ENCODE data around the gene PRDM13.

Gene PRDM13

DNA sequence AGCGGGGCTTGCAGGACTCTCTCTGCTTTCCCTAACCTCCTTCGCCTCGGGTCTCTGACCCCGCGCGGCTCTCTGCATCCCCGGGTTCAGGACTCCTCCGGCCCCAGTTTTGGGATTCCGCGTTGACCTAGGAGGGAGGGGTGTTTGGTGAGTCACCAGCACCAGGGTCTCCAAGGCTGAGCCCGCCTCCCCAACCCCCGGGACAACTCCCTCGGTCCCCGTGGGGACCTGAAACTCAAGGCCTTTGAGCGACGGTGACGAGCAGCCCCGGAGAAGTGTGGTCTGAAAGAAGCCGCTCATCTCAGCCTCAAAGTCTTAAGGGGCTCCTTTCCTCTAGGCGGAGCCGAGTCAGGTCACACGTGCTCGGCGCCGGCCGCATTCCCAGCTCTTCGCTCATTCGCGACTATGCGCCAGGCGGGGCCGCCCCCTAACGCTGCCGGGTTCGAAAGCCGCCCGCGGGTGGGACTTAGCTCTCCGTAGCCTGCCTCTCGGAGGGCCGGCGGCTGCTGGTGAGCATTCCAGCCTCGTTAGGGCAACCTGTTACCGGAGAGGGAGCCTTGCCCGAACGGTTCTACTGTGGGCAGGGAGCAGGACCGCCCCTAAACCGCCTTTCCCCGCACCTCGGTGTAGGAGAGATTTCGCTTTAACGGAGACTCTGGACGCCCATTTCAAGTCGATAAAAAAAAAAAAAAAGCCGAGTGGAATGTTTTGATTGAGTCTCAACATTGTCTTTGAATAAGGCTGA lies 3.0 kb upstream of the PRDM13 start:
- DNase-seq (ENCODE audit: low read depth in 1 of 2, low spot score in 1 of 2): no peak

DNA sequence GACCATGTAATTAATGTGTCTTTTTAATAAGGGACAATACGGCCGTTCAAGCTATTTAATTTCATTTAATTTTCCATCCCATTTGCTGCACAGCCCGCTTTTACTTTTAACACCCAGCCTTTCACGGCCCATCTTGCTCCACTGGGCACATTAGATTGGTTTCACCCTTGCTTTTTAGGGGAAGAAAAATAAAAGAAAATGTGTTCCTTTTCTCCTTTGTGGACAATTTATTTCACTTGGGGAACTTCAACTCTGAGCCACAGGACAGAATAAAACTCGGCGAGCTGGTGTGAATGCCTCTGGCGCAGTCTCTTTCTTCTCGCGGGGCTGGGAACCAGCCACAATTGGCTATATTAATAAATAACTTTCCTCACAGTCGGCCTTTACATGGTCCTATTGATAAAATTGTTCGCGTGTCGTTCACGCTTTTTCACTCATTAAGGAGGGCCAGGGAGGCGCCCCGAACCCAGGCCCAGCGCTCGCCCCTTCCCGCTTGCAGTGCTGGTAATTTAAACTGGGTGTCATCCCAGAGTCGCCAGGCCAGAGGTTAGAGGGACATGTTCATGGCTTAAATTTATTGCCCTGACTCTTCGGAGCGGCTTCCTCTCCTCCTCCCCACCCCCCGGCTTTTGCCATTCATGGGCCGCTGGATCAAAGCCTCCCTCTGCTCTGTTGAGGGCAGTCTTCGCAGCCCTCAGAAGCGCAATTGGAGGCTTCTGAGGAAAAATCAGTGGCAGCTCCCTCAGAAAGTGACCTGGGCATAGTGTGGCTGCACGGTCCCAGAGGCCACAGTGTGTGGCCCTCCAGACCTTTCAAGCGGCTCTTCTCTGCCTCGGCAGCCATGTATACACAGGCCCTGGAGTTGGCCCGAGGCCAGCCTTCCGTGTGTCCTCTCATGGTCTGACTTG lies 2.2 kb upstream of the PRDM13 start:
- DNase-seq (ENCODE audit: low read depth in 1 of 2, low spot score in 1 of 2): no peak

DNA sequence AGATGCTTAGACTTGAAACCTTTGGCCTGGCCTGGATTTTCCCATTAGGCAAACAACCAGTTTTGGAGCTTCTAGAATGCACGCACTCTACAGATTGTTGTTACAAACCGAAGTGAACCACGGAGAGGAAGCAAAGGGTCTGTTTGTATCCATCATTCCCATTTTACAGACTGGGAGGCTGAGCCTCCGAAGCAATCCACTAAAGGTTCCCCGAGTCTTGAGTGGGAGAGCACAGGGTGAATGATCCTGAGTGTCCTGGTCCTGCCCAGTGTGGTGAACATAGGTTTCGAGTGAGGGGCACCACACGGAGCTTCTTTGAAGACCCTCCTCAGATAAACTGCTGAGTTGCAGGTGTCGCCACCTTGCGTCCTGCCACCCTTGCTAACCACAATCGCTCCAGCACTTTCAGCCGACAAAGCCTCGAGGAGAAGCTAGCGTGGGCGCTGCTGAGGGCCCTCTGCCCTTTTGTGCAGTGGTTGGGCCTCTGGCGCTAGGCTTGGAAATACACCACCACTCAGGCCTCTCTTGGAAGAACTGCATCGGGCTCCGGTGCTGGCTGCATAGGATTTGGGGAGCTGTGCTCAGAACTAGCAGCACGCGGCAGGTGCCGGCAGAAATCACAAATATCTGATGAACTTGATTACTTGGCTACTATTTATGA lies 1.4 kb upstream of the PRDM13 start:
- DNase-seq (ENCODE audit: low read depth in 1 of 2, low spot score in 1 of 2): no peak

GRCh38 chr6:99605911-99606655 lies 550 bp upstream of the PRDM13 start:
- no peak for DNase-seq (ENCODE audit: low read depth in 1 of 2, low spot score in 1 of 2)

DNA sequence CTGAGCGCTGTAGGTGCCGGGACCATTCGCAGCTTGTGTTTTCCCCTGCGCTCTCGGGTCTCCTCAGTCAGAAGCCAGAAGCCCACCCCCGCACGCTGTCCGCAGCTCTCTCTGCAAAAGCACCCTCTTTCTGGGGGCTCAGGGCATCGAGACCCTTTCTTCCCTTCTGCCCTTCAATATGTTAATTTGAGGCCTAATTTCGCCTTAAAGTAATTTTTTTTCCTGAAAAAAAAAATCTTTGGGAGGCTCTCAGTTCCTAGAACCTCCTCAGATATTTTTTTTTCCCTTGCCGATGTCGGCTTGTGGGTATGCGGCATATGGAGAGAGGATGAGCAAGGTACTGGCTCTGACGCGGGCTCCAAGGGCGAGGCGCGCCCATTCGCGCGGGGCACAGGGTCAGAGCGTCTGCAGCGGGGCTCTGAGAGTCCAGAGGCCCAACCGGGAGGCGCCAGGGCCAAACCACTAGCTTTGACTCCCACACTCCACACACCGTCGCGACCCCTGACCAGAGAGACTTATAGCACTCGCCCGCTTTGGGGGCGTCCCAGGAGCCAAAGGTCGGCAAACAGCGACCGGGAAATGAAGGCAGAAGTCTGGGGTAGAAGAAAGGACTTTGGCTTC lies 893 bp downstream of the PRDM13 start:
- DNase-seq (ENCODE audit: low read depth in 1 of 2, low spot score in 1 of 2): no peak

DNA sequence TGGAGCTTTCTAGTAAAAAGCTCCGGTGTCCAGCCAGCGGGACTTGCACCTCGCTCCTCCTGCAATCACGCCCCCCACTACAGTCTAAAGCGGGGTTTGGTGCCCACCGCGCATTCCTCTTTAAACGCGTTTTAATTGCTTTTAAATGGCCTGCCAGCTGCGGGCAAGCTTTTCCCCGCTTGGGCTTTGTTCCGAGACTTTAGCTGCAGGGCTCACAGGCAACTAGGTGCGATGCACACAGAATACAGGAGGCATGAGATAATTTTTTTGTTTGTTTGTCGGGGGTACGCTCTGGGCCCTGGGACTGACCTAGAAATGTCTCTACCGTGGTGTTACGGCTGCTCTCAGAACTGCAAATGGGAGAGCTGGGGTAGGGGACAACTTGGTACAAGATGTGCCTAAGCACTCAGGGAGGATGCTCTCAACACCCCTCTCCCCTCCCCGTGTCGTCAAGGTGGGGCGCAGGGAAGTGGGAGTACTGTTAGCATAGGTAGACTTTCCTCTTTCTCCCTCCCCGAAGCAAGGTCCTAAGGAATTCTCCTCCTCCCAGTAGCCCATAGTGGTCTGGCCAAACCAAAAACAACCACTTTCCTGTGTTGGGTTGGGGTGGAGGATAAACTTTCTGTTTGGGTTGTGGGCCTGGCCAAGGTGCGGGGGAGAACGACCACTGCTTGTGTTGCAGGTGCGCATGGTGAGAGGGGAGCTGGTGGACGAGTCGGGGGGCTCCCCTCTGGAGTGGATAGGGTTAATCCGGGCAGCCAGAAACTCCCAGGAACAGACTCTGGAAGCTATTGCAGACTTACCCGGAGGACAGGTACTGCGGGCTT lies 1.6 kb downstream of the PRDM13 start:
- DNase-seq (ENCODE audit: low read depth in 1 of 2, low spot score in 1 of 2): no peak

- DNase-seq (ENCODE audit: low read depth in 1 of 2, low spot score in 1 of 2): no peak
These were observed 2.4 kb downstream of the PRDM13 start for GRCh38 chr6:99608886-99609482.

- no peak for DNase-seq (ENCODE audit: low read depth in 1 of 2, low spot score in 1 of 2)
These were observed 3.4 kb downstream of the PRDM13 start for GRCh38 chr6:99609905-99610489.

GRCh38 chr6:99611148-99611547 lies 4.5 kb downstream of the PRDM13 start:
- no peak for DNase-seq (ENCODE audit: low read depth in 1 of 2, low spot score in 1 of 2)

DNA sequence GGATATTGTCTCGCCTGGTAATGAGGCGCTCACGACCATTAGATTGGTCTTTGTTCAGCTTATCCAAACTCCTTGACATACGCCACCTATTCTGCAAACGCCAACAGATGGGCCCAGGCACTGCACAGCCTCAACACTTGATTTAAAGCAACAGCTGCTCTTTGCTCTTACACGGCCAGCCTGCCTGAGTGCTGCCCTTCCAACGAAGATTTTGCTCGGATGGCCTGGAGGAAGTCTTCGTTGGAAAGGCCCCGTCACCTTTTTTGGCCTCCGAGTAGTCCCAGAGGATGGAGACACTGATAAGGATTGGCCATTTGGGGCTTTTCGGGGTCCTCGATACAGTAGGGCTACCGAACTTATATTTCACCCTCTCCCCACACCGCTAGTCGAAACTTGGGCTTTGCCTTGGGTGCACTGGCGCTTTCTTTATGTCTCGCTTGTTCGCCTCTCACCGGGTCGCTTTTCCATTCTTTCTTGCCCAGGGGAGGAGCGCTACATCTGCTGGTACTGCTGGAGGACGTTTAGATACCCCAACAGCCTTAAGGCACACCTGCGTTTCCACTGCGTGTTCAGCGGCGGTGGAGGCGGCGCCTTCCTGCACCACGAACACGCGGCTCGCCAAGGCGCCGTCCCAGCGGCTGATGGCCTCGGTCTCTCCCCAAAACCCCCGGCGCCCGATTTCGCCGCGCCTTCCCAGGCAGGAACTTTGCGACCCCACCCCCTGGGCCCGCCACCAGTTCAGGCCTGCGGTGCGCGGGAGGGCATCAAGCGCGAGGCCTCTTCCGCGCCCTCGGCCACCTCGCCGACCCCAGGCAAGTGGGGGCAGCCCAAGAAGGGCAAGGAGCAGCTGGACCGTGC lies 6.1 kb downstream of the PRDM13 start:
- DNase-seq (ENCODE audit: low read depth in 1 of 2, low spot score in 1 of 2): no peak

GRCh38 chr6:99613409-99613704 lies 6.7 kb downstream of the PRDM13 start:
- DNase-seq (ENCODE audit: low read depth in 1 of 2, low spot score in 1 of 2): no peak

- DNase-seq (ENCODE audit: low read depth in 1 of 2, low spot score in 1 of 2): no peak
These were observed 7.2 kb downstream of the PRDM13 start for GRCh38 chr6:99613705-99614429.

DNA sequence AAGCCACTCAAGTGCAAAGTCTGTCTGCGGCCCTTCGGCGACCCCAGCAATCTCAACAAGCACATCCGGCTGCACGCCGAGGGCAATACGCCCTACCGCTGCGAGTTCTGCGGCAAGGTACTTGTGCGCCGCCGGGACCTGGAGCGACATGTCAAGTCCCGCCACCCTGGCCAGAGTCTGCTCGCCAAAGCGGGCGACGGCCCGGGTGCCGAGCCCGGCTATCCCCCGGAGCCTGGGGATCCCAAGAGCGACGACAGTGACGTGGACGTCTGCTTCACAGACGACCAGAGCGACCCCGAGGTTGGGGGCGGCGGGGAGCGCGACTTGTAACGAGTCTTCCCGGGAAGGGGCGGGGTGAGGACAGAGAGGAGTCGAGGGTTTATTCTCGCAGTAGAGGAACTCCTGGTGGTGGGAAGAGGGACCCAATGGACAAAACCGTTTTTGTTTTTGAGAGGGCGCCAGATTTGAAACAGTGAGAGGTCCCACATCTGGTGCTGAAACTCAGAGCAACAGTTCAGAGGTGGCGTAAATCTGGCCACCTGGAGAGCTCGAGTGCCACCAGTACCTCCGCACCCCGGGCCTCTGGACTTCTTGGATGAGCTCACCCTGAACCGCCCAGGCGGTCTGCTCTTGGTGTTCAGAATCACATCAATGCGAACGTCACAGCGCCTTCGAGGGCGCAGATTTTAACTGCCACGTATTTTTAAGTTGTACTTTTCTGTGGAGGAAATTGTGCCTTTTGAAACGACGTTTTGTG lies 8.0 kb downstream of the PRDM13 start:
- no peak for DNase-seq (ENCODE audit: low read depth in 1 of 2, low spot score in 1 of 2)

DNA sequence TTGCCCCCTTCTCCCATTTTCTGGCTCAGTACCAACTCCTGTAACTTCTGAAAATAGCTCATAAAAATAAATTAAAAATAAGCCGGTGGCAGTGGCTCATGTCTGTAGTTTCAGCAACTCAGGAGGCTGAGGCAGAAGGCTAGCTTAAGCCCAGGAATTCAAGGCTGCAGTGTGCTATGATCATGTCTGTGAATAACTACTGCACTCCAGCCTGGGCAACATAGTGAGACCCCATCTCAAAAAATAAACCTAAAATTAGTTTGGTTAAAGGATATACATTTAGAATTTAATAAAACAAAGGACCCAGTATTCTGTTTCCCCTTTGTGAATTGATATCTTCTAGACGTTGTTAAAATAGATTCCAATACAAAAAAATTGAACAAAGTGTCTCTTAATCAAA lies 10.5 kb downstream of the PRDM13 start:
- DNase-seq (ENCODE audit: low read depth in 1 of 2, low spot score in 1 of 2): no peak

GRCh38 chr6:99618649-99619408 lies 12.2 kb downstream of the PRDM13 start:
- DNase-seq (ENCODE audit: low read depth in 1 of 2, low spot score in 1 of 2): no peak

DNA sequence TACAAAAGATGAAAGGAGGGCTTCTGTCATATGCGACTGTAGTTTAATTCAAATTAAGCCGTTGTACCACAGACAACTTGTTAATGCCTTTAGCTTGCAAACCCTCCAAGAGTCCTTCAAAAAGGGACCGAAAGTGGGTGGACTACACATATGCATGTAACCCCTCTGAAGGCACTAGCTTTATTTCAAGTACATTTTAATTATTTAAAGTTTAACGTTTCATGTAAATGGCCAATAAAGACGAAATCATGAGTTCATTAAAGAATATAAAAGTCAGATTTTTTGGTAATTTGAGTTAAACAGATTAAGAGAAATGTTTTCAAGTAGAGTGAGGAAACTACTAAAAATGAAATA lies 12.8 kb downstream of the PRDM13 start:
- DNase-seq (ENCODE audit: low read depth in 1 of 2, low spot score in 1 of 2): no peak

Data from activated CD4-positive, alpha-beta T cell treated with anti-CD3 and anti-CD28 coated beads, Interleukin-2, amount 50 U/mL, for 24 hours (primary cell).